HG03457 (cell line): ENCODE measurements around the gene FOXC1.

ENCODE experiments used
- ATAC-seq: cut with Tn5 transposase; IDR thresholded peaks from one replicate; pipeline ENCODE4 v1.9.1; 2021; ENCODE audit warnings: moderate number of reproducible peaks; ENCODE audit not compliant: unreplicated experiment

FOXC1 gene

DNA sequence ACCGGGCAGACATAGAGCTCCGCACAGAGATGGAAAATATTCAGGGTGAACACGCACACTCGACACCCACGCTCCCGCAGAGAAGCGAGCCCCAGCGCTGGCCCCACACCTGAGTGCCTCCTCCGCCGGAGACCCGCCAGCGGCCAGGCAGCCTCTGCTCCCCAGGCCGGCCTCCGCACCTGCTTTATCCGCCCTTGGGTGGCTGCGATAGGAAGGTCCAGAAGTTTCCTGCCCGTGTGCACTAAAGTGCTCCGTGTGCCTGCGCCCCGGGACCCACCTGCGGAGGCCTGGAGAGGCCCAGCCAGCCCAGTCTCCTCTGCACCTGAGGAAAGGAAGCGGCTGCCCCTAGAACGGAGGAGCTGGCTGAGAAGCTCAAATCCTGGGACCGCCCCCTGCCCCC is 10.8 kb upstream of the FOXC1 start:
- ATAC-seq = no peak

DNA sequence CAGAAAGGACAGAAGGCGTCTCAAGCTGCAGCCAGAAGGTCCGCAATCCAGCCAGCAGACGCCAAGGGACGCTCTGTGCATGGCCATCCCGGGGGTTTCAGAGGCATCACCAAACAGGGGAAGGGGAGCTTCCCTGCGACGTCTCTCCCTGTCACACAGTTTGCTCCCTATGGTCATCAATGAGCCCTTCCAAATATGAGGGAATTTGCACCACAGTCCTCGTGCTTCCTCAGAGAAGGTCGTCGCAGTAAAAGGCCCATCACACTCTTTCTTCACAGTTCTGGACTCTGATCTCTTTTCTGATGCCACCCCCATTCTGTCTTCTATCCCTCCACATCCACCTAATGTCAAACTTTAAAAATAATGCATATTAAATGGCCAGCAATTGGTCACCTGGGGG is 10.2 kb upstream of the FOXC1 start:
- ATAC-seq = no peak

DNA sequence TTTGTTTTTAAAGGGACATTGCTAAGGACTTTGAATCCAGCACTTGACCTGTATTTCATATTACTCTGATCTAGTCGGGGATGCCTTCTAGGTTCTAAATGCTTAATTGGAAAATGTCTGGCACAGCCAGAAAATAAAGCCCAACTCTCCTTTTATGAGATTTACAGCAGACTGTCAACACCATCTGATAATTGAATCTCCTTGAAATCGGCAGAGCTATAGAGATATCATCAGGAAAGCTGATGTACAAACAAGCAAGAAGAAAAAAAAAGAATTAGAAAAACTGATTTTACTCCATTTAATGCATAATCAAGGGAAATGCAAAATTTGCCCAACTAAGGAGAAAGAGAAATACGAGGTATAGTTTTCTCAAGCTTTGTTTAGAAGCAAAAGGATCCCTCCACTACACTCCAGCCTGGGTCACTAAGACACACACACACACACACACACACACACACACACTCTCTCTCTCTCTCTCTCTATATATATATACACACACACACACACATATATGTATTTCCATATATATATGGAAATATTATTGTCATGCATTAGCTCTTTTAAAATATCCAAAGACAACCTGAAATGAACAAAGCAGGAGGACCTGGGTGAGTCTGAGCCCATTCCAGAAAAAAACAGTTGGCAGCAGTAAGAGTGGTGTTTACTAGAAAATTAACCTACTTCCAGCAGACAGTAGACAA is 9.5 kb upstream of the FOXC1 start:
- ATAC-seq = no peak

DNA sequence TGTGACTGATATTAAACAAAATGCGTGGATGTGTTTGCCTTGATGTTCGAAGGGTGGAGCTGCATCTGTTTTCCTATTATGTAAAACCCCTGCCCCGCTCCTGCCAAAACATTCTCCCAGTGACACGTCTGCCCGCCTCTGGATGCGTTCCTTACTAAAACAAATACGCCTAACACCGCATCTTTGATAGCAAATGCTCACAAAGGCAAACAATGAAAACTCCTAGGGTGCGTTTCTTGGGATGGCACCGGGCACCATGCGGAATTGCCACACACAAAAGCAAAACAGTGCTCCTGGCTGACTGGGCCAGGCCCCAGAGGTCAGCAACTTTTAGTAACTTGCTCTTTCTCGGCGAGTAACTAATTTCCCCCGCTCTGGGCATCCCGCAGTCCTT is 9.0 kb upstream of the FOXC1 start:
- ATAC-seq = no peak

DNA sequence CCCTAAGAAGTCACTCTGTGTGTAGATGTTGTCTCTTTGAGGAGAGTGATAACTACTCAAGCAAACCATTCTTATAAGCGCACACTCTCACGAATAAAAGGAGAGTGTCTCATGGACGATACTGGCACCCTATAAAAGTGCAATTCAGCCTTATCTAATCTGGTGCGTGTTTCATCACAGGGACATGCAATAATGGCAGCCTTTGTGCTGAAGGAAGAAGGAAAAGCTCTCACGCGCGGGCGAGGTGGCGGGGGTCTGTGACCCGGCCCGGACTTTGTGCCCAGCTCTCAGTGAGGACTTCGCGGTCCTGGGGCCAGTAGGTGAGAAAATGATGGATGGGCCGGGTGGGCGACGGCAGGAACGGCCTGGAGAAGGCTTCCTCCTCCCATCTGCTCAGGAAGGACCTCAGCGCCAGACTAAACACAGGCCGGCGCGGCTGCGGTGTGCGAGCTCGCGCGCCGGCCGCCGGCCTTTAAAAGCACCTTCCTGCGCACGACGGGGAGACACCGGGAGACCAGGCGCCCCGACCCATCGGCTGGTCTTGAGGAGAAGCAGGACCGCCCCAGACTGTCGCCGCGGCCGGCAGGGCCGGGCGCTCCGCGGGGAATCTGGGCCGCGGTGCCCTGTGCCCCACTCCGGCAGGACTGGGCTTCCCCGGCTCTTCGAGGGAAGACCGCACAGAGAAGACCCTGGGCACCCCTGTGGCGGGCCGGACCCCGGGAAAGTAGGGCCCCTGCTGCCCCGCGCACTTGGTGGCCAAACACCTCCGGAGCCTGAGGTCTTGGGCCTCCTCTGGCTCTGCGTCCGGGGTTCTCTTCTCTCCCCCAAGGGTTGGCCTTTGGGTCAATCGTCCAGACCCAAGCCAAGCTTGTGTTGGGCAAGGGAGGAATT is 8.3 kb upstream of the FOXC1 start:
- ATAC-seq = no peak

DNA sequence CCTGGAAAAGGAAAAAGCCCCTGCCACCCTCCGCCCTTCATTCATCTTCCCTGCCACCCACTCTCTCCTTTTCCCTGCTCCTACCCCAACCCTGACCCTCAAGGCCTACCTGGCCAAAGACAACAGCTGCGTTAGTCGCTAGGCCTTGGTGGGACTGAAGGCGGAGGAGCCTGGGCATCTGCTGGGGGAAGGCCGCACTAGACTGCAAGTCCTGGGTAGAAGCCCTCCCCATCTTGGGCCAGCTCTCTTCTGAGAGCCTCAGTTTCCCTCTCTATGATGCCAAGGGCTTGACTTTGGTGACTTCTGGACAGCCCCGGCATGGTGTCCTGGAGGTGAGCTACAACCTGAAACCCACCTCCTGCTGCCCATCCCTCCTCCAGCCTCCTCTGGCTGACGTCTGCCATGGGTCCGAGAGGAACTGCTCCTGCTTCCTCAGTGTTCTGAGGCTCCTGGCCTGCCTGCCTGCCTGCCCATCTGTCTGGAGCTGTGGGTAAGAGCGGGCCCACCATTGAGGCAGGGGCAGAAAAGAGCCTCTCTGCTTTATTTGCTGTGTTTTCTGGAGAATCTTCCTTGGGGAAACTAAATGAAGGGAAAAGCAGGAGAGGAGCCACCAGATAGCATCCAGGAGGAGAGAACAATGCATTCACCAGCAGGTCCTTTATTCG is 7.5 kb upstream of the FOXC1 start:
- no peak for ATAC-seq

DNA sequence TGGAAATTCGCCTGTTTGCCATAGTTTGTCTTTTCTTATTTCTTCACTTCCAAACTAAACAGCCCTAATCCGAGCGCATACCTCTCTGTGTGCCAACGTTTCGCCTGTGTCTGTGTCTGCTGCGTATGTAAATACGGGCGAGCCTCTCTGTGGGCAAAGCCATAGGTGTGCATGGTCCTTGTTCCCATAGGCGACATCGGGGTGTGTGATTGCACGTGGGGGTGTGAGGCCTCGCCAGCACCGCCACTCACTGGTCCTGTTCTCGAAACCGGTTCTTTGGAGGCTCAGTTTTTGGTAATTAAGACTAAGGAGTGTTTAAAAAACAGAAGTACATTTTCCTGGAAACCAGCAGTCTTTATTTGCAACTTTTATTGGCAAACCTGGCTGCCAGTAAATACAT is 6.0 kb upstream of the FOXC1 start:
- ATAC-seq = no peak

DNA sequence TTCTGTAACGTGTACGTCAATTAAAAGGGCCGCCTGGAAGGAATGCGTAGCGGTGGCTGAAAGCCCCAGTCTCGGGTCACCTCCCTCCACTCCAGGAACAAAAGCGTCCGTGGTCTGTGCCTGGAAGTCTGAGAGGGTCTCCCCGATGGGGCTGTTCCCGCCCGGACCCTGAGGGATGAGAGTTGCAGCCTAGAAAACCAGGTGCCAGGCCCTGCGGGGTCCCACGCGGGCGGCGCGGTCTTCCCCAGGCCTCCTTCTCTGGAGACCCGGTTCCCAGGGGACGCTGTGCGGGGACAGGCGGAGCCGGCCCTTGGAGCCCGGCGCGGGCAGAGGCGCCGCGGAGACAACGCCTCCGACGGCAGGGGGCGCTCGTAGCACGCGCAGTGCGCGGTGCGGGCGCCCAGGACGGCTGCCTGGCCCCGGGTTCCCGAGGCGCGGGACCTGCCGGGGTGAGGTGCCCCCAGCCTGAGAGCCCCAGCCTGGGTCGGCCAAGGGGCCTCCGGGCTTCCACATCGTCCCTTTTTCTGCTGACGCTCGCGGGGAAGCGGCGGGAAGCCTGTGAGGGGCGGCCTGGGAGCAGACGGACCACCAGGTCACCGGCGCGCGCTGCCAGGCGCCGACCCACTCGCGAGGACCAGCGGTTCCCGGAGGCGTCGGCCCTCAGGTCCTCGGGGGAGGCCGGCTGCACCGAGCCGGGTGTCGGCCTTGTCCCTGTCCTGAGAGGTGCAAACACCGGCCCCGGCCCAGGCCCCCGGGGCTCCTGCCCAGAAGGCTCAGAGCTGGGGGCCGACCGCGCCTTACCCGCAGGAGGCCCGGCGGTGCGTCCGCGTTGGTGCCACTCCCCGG is 5.3 kb upstream of the FOXC1 start:
- peak; percentile 65 for ATAC-seq

DNA sequence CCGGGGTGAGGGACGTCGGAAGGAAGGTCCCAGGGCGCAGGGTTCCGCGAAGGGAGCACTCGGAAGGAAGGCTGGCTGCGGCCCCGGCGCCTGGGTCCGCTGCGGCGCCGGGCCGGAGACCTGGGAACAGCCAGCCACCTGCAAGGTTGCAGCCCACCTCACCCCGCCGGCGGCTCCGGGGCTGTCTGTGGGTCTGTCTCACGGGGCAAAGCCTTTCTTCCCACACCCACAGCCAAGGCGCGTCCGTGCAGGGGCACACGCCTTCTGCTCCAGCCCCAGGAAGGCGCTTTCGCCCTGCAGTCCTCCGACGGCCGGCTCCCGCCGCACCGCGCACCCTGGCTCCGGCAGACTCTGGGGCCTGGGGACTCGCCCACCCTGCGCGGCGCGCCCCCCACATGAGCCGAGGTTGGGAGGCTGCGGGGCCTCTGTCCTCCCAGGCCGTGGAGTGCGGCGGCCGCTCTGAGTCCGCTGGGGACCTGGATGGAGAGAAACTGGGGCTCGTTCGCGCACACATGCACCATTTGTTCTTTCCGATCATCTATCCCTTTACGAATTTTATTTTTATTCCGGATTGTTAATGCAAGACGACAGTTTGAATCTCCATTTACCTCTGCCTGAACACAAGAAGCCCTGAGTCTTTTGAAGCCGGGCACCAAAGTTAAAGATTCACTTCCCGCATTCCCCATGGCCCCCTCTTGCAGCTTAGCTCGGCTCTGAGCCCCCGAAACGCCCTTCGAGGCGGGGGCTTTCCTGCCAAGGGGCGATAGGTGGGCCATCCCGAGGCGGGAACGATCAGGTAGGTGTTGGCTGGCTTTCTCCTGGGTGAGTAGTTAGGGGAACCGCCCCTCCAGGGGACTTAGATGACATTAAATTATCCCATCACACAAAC is 4.5 kb upstream of the FOXC1 start:
- ATAC-seq = no peak

DNA sequence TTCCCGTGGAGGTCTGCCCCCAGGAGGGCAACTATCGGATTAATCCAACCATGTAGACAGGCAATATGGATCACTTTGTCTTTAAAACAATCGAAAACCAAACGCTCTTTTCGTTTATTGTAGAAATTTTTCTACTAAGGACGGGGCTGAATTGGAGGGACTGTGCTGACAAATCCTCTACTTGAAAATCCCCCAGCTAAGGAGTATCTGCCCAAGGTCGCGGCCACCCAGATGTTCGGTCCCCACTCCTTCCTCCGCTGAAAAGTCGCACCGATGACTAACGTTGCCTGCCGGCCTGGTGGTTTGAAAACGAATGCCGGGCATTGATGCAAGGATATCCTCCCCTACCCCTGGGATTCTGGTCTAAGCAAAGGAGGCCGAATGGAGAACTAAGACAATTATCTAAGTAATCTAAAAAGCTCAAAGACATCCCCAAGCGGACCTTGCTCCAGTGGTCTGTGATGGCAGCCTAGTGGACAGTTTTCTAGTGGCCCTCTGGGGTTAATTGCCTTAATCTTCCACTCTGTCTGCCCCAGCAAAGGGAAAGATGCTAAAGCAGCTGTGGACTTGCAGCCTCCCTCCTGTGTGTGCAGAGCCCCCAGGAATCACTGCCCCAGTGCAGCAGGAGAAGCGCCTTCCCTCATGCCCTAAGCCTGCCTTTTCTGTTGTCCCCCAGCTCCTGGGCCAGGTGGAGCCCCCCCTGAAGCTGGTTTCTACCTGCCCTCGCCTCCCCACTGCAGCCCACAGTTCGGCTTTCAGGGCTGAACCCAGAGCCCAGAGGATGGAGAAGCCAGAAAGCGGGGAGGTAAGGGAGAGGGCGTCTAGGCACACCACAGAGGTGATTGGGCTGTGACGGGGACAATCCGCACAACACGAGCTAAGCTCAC is 3.6 kb upstream of the FOXC1 start:
- ATAC-seq = no peak

DNA sequence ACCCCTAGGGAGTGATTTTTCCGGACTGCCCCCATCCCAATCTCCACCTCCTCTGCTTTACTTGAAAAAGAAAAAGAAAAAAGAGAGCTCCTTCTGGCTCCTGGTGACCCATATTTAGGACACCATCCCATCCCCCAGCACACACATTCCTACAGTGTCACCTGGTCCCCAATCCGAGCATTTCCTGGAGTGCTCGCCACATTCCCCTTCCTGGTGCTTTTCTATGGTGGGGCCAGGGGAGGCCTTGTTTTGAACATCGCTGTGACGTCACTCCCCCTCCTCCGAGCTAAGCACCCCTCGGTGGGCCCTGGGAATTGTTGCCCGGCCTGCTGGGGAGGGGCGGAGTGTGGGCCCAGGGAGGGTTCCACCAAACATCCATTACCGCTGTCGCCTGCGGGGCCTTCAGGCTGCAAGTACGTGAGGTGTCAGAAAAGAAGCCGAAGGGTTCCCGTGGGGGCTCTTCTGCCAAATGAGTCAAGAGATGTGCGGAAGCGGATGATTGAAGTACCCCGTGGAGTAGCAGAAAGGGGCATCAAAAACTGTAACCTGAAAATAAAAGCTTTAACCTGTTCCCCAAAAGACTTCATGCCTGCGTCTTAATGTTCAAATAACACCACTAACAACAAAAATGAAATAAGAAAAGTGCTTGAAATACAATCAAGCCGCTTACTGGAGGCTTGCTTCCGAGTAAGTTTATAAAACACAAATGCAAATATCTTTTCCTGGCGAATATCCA is 2.8 kb upstream of the FOXC1 start:
- ATAC-seq = no peak

DNA sequence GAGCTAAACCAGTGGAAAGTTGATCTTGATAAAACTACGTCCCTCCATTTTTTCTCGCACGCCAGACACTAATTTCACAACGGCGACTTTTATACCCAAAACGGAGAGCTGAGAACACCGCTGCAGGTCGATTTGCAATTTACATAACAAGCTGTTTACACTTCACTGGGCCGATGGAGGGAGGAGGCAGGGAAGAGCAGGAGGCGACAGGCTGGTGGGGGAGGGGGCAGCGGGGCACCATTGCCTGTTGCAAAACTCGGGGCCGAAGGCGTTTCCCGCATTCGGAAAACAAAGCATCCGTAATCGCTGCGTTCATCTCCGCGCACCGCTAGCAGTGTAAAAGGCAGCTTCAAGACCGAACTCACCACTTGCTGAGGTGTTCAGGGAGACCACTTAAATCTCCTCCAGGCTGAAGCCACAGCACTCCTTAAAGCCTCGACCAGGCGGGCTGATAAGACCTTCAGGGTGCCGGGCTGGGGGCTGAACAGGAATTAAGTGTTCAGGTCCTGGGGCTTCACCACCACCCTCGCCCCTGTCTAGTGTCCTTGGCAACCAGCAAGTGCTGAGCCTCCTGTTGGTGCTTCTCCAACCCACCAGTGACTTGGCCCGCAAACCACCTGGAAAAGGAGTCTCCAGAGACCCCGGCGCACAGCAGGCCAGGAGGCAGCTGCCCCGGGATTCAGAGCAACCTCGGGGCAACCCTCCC is 2.0 kb upstream of the FOXC1 start:
- no peak for ATAC-seq

DNA sequence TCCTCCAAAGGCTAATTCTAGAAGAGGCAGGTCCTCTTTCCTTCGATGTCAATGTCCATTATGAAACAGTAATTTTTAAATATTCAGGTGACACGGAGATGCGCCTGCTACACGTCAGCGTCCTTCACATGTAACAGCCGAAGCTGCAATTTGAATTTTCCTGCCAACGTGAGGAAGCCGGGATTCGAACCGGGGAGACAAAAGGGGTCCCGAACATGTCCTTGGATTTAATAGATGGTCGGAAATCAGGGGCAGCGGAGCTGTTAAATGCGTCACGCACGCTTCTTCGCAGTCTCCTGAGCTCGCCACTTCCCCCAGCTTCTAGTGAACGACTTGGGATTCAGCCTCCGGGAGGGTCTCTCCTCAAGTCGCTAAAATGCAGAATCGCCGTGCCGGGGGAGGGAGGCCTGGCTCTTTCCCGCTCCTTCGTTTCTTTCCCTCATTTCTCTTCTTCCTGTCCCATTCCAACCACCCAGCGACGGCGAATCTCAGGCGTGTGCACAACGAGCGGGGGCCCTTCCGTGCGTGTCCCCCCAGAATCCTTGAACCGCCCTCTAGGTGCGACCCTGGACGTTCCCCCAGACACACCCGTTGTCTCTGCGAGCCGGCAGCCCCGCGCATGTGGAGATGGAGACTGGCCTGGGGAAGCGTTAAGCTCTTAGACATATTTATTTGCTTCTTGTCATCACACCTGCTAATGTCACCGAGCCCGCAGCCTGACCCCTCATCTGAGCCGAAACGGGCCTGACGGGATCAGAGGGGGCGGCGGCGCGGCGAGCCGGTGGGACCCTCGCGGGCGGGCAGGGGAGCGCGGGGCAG is 1.3 kb upstream of the FOXC1 start:
- ATAC-seq = no peak

DNA sequence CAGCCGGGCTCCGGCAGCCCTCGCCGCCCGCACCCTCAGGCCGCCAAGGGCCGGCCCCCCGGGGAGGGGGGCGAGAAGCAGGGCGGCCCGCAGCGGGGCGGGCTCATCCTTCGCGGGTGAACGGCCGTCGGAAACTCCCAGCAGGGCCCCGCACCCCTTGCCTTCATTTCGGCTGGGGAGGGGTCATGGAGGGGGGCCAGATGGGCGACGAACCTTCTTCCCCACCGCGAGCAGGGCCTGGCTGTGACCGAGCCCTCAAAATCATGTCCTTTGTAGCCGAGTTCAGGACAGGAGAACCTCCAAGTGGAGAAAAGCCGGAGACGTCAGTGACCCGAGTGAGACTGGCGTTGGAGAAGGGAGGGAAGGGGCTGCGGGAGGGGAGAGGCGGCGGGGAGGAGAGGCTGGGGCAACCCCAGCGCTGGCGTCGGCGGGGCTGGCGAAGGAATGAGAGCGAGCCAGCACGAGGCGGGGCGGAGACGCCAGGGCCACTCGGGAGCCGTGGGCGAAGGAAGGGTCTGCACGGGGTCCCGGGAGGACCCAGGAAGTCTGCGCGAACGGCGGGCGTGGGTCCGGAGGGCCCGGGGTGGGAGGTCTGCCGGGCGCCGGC is 571 bp upstream of the FOXC1 start:
- ATAC-seq = no peak

DNA sequence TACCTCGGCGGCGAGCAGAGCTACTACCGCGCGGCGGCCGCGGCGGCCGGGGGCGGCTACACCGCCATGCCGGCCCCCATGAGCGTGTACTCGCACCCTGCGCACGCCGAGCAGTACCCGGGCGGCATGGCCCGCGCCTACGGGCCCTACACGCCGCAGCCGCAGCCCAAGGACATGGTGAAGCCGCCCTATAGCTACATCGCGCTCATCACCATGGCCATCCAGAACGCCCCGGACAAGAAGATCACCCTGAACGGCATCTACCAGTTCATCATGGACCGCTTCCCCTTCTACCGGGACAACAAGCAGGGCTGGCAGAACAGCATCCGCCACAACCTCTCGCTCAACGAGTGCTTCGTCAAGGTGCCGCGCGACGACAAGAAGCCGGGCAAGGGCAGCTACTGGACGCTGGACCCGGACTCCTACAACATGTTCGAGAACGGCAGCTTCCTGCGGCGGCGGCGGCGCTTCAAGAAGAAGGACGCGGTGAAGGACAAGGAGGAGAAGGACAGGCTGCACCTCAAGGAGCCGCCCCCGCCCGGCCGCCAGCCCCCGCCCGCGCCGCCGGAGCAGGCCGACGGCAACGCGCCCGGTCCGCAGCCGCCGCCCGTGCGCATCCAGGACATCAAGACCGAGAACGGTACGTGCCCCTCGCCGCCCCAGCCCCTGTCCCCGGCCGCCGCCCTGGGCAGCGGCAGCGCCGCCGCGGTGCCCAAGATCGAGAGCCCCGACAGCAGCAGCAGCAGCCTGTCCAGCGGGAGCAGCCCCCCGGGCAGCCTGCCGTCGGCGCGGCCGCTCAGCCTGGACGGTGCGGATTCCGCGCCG is 994 bp downstream of the FOXC1 start:
- ATAC-seq = no peak

DNA sequence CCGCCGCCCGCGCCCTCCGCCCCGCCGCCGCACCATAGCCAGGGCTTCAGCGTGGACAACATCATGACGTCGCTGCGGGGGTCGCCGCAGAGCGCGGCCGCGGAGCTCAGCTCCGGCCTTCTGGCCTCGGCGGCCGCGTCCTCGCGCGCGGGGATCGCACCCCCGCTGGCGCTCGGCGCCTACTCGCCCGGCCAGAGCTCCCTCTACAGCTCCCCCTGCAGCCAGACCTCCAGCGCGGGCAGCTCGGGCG is 1.5 kb downstream of the FOXC1 start:
- no peak for ATAC-seq
